HCT116 (cell line): ENCODE measurements around the gene SLC38A6.

Experiments
- CEBPB ChIP-seq: IDR thresholded peaks from 2 replicates; pipeline ENCODE4 v1.6.1; 2012; ENCODE audit warnings: low read depth
- EGR1 ChIP-seq: IDR thresholded peaks from 2 replicates; pipeline ENCODE4 v1.6.1; 2012; ENCODE audit warnings: low read depth
- EZH2 ChIP-seq: fragments of 200-600 bp; sonication (generic); IDR thresholded peaks from 2 replicates; pipeline ENCODE4 v1.6.1; 2017; ENCODE audit warnings: antibody characterized with exemption, mixed run types
- POLR2A ChIP-seq: IDR thresholded peaks from 2 replicates; pipeline ENCODE4 v1.7.0; 2011; ENCODE audit warnings: borderline replicate concordance; ENCODE audit not compliant: insufficient read depth, insufficient read length; ENCODE audit errors: extremely low read depth
- POLR2AphosphoS5 ChIP-seq: IDR thresholded peaks from 2 replicates; pipeline ENCODE4 v1.6.1; 2011; ENCODE audit warnings: mild to moderate bottlenecking, low read depth, low read length, moderate library complexity
- SP1 ChIP-seq: IDR thresholded peaks from 2 replicates; pipeline ENCODE4 v1.6.1; 2012; ENCODE audit warnings: low read depth
- TCF7L2 ChIP-seq: IDR thresholded peaks from 2 replicates; pipeline ENCODE4 v1.7.0; 2011; ENCODE audit warnings: borderline replicate concordance, inconsistent platforms; ENCODE audit not compliant: insufficient read depth, insufficient read length; ENCODE audit errors: extremely low read depth
- YY1 ChIP-seq: IDR thresholded peaks from 2 replicates; pipeline ENCODE4 v1.6.1; 2011; ENCODE audit warnings: low read length, low read depth, moderate library complexity, mild to moderate bottlenecking; ENCODE audit not compliant: insufficient replicate concordance; ENCODE audit errors: extremely low read depth
- TF ChIP-seq, protein P1 (sequence below), 3 experiments: fragments of 200-600 bp in 1 of 3; sonication (generic) in 1 of 3; IDR thresholded peaks in 2 of 3; conservative IDR thresholded peaks in 1 of 3; 2 replicates each; pipeline ENCODE4 v1.5.1; 2012 to 2017; ENCODE audit warnings: low read depth in 2 of 3, low read length in 2 of 3, antibody characterized with exemption in 1 of 3, borderline replicate concordance in 1 of 3, control low read depth in 1 of 3, mild to moderate bottlenecking in 1 of 3, mixed read lengths in 1 of 3, mixed run types in 1 of 3, moderate library complexity in 1 of 3; ENCODE audit not compliant: insufficient read depth in 1 of 3
- TF ChIP-seq, protein P2 (sequence below): IDR thresholded peaks from 2 replicates; pipeline ENCODE4 v1.6.1; 2012
- TF ChIP-seq, protein P3 (sequence below): IDR thresholded peaks from 2 replicates; pipeline ENCODE4 v1.6.1; 2012

DNA sequence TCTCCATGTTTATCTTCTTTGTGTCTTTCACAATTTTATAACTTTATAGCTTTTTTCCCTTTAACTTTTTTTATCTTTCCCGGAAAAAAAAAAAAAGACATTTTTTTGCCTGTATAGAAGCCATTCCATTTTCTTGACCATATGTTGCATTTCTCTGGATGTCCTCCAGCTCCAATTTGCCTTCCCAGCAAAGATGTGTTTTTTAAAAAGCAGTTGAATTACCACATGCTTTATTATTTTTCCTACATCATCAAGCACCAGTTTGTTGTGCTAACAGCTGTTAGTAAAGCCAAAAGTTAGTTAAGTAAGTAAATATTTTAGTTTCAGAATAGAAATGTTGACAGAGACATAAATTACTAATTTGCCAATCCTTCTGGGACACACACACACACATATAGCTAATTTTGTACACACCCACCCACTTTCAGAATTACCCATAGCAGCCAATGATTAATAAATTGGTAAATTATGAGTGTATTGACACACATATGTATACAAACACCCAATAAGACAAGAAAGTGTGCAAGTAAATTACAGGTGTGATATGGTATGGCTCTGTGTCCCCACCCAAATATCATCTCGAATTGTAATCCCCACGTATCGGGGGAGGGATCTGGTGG is 118.3 kb downstream of the SLC38A6 start:
- TF ChIP-seq, protein P1, sequence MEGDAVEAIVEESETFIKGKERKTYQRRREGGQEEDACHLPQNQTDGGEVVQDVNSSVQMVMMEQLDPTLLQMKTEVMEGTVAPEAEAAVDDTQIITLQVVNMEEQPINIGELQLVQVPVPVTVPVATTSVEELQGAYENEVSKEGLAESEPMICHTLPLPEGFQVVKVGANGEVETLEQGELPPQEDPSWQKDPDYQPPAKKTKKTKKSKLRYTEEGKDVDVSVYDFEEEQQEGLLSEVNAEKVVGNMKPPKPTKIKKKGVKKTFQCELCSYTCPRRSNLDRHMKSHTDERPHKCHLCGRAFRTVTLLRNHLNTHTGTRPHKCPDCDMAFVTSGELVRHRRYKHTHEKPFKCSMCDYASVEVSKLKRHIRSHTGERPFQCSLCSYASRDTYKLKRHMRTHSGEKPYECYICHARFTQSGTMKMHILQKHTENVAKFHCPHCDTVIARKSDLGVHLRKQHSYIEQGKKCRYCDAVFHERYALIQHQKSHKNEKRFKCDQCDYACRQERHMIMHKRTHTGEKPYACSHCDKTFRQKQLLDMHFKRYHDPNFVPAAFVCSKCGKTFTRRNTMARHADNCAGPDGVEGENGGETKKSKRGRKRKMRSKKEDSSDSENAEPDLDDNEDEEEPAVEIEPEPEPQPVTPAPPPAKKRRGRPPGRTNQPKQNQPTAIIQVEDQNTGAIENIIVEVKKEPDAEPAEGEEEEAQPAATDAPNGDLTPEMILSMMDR (IDR thresholded peaks at IDR 0.05 in 2 of 3, conservative IDR thresholded peaks at IDR 0.05 in 1 of 3; ENCODE audit: borderline replicate concordance in 1 of 3, insufficient read depth in 1 of 3, low read depth in 2 of 3, low read length in 2 of 3) = no peak
- TF ChIP-seq EGR1 (no peak), YY1 (no peak), TCF7L2 (no peak), POLR2A (no peak), POLR2AphosphoS5 (no peak), EZH2 (no peak), SP1 (no peak), CEBPB (no peak)
- TF ChIP-seq, protein P2, sequence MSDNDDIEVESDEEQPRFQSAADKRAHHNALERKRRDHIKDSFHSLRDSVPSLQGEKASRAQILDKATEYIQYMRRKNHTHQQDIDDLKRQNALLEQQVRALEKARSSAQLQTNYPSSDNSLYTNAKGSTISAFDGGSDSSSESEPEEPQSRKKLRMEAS = no peak
- TF ChIP-seq, protein P3, sequence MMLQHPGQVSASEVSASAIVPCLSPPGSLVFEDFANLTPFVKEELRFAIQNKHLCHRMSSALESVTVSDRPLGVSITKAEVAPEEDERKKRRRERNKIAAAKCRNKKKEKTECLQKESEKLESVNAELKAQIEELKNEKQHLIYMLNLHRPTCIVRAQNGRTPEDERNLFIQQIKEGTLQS = no peak
